Breast epithelium (tissue), 3 donors: ENCODE results near the gene MYO1E.

ENCODE experiments used
- POLR2AphosphoS5 ChIP-seq, 3 donors: sonication (generic); formaldehyde crosslinking; IDR thresholded peaks; one replicate each; pipeline ENCODE4 v1.6.1; 2017; ENCODE audit warnings: antibody characterized with exemption in 3 of 3
- TF ChIP-seq, protein P1 (sequence below), 3 donors: fragments of 450-650 bp; IDR thresholded peaks; one replicate each; pipeline ENCODE4 v1.5.1; 2016 to 2017; ENCODE audit warnings: antibody characterized with exemption in 3 of 3, mild to moderate bottlenecking in 3 of 3, moderate library complexity in 3 of 3

DNA sequence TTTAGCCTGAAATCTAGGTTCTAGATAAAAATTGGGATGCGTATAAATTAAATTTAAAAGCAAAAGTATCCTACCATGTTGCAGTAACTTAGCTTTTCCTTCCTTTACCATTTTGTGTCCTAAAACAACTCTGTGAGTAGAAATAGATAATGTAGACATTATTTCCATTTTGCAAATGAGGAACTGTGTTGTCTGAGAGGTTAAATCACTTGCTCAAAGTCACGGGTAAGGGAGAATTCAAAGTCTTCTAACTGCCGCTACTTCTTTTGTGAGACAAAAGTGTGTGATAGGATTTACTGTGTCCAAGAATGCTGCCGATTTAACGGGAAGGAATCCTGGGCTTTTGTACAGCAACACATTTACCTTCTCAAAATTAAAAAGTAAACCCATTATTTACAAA lies 40.7 kb downstream of the MYO1E start:
- no peak for TF ChIP-seq POLR2AphosphoS5 (IDR thresholded peaks at IDR 0.05)
- TF ChIP-seq, protein P1, sequence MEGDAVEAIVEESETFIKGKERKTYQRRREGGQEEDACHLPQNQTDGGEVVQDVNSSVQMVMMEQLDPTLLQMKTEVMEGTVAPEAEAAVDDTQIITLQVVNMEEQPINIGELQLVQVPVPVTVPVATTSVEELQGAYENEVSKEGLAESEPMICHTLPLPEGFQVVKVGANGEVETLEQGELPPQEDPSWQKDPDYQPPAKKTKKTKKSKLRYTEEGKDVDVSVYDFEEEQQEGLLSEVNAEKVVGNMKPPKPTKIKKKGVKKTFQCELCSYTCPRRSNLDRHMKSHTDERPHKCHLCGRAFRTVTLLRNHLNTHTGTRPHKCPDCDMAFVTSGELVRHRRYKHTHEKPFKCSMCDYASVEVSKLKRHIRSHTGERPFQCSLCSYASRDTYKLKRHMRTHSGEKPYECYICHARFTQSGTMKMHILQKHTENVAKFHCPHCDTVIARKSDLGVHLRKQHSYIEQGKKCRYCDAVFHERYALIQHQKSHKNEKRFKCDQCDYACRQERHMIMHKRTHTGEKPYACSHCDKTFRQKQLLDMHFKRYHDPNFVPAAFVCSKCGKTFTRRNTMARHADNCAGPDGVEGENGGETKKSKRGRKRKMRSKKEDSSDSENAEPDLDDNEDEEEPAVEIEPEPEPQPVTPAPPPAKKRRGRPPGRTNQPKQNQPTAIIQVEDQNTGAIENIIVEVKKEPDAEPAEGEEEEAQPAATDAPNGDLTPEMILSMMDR (IDR thresholded peaks at IDR 0.05): no peak
